ENCODE data around the gene SPIN2A. TPM values are rescaled to one million over a fixed set of nuclear protein-coding genes. Genes with fewer than 3 reads are reported as not detected.
"Not testable (repeated sequence)": the region's sequence is repeated elsewhere in the genome, so short reads cannot be mapped to it uniquely, and the experiment has no call there.

The SPIN2A gene
- total RNA-seq, 1 experiment from 2014 or later: 0.44 TPM

GRCh38 chrX:57138674-57139073, 1.5 kb upstream of the SPIN2A start:
- ChIA-PET CTCF (no interaction called here), POLR2A (ENCODE audit: unreplicated experiment) (no interaction called here)
- no peak for DNase-seq
- BruUV-seq (replicated peaks): no TSS peak
- Histone ChIP-seq H3F3A (ENCODE audit: low read length, unreplicated experiment) (no peaks in the 10 kb centered on the region), H3K9me2 (replicated peaks; ENCODE audit: low read length) (no peaks in the 10 kb centered on the region), H4K20me1 (ENCODE audit: low read length) (no peaks in the 10 kb centered on the region), H3K4me1 (ENCODE audit: insufficient read depth, low read length) (peaks cover 13% of the 10 kb centered on the region), H2AFZ (ENCODE audit: low read length) (no peak overlapping the region), H3K9ac (ENCODE audit: low read length) (no peak overlapping the region), H3K27ac (ENCODE audit: low read length) (no peak overlapping the region), H3K27me3 (ENCODE audit: low read length) (no peaks in the 10 kb centered on the region), H3K4me3 (ENCODE audit: low read length) (no peak overlapping the region), H3K79me2 (ENCODE audit: low read length) (no peaks in the 10 kb centered on the region), H3K4me2 (ENCODE audit: low read length) (no peak overlapping the region), H3K9me3 (ENCODE audit: low read length) (no peaks in the 10 kb centered on the region), H3K36me3 (ENCODE audit: low read depth, low read length) (no peaks in the 10 kb centered on the region)
- intact Hi-C loops (cut with micrococcal nuclease): no loop called here
- ATAC-seq: no peak
- TF ChIP-seq CTCF (conservative IDR thresholded peaks at IDR 0.05; ENCODE audit: low read depth, low read length) (no peak), EZH2phosphoT487 (IDR thresholded peaks at IDR 0.05; ENCODE audit: borderline replicate concordance, low read length) (no peak), EZH2 (IDR thresholded peaks at IDR 0.05; ENCODE audit: low read length, unreplicated experiment) (no peak)

GRCh38 chrX:57137501-57137900, 304 bp upstream of the SPIN2A start:
- TF ChIP-seq EZH2phosphoT487 (IDR thresholded peaks at IDR 0.05; ENCODE audit: borderline replicate concordance, low read length) (no peak), CTCF (conservative IDR thresholded peaks at IDR 0.05; ENCODE audit: low read depth, low read length) (no peak), EZH2 (IDR thresholded peaks at IDR 0.05; ENCODE audit: low read length, unreplicated experiment) (no peak)
- H3K9me3 ChIP-seq (ENCODE audit: low read length): no peaks in the 10 kb centered on the region
- ATAC-seq (no peak), DNase-seq (no peak)
- no peak overlapping the region for H3K27ac ChIP-seq (ENCODE audit: low read length)
- H3K9ac ChIP-seq (ENCODE audit: low read length): no peak overlapping the region
- H2AFZ ChIP-seq (ENCODE audit: low read length): no peak overlapping the region
- POLR2A ChIA-PET (ENCODE audit: unreplicated experiment): no interaction called here
- H3K9me2 ChIP-seq (replicated peaks; ENCODE audit: low read length): no peaks in the 10 kb centered on the region
- no peaks in the 10 kb centered on the region for H3K79me2 ChIP-seq (ENCODE audit: low read length)
- intact Hi-C loops (cut with micrococcal nuclease): no loop called here
- no peak overlapping the region for H3K4me3 ChIP-seq (ENCODE audit: low read length)
- H3K27me3 ChIP-seq (ENCODE audit: low read length): no peaks in the 10 kb centered on the region
- H3K36me3 ChIP-seq (ENCODE audit: low read depth, low read length): no peaks in the 10 kb centered on the region
- peaks cover 16% of the 10 kb centered on the region for H3K4me1 ChIP-seq (ENCODE audit: insufficient read depth, low read length)
- BruUV-seq (replicated peaks): no TSS peak
- no peak overlapping the region for H3K4me2 ChIP-seq (ENCODE audit: low read length)
- H4K20me1 ChIP-seq (ENCODE audit: low read length): no peaks in the 10 kb centered on the region
- no peaks in the 10 kb centered on the region for H3F3A ChIP-seq (ENCODE audit: low read length, unreplicated experiment)
- CTCF ChIA-PET: no interaction called here

GRCh38 chrX:57136589-57136988, 608 bp downstream of the SPIN2A start:
- H3K36me3 ChIP-seq (ENCODE audit: low read depth, low read length); DNase-seq; POLR2A ChIA-PET (ENCODE audit: unreplicated experiment); intact Hi-C loops (cut with micrococcal nuclease); H3F3A ChIP-seq (ENCODE audit: low read length, unreplicated experiment); H3K79me2 ChIP-seq (ENCODE audit: low read length); H3K4me3 ChIP-seq (ENCODE audit: low read length); BruUV-seq (replicated peaks); H3K9me2 ChIP-seq (replicated peaks; ENCODE audit: low read length); ATAC-seq; H4K20me1 ChIP-seq (ENCODE audit: low read length); CTCF ChIA-PET; H3K9me3 ChIP-seq (ENCODE audit: low read length); H3K27me3 ChIP-seq (ENCODE audit: low read length); H3K27ac ChIP-seq (ENCODE audit: low read length); H2AFZ ChIP-seq (ENCODE audit: low read length); H3K4me2 ChIP-seq (ENCODE audit: low read length); H3K9ac ChIP-seq (ENCODE audit: low read length): not testable (repeated sequence)
- peaks cover 16% of the 10 kb centered on the region for H3K4me1 ChIP-seq (ENCODE audit: insufficient read depth, low read length)
